ENCODE measurements around the gene PHLPP1.

DNA sequence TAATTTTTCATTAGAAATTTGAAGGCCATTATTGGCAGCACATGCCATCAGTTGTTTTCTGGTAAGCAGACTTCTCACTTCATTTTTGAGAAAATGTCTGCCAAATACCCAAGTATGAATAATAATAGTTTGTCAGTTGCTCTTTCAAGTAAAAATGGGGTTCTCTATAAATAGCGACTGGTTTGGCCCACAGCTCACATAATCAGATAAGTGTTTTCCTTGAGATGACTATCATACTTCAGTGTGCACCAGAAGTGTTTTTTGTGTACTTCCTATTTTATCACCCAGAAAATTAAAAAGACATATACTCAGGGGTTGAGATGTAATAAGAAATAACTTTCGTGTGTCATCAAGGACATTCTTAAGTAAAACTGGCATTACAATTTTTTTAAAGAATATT lies 147.1 kb downstream of the PHLPP1 start:
- TF ChIP-seq, protein P1, sequence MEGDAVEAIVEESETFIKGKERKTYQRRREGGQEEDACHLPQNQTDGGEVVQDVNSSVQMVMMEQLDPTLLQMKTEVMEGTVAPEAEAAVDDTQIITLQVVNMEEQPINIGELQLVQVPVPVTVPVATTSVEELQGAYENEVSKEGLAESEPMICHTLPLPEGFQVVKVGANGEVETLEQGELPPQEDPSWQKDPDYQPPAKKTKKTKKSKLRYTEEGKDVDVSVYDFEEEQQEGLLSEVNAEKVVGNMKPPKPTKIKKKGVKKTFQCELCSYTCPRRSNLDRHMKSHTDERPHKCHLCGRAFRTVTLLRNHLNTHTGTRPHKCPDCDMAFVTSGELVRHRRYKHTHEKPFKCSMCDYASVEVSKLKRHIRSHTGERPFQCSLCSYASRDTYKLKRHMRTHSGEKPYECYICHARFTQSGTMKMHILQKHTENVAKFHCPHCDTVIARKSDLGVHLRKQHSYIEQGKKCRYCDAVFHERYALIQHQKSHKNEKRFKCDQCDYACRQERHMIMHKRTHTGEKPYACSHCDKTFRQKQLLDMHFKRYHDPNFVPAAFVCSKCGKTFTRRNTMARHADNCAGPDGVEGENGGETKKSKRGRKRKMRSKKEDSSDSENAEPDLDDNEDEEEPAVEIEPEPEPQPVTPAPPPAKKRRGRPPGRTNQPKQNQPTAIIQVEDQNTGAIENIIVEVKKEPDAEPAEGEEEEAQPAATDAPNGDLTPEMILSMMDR (conservative IDR thresholded peaks at IDR 0.05; ENCODE audit: low read depth, low read length) = no peak
- TF ChIP-seq POLR2A (IDR thresholded peaks at IDR 0.05; ENCODE audit: low read depth, low read length) (no peak), CEBPB (IDR thresholded peaks at IDR 0.05; ENCODE audit: low read depth, low read length) (no peak)

All from IMR-90 (cell line).